OCI-M2 (cell line): Measurements from ENCODE around the gene MOXD1.
"Not testable (repeated sequence)": the region's sequence is repeated elsewhere in the genome, so short reads cannot be mapped to it uniquely, and the experiment has no call there.

Experiments used
- DNase-seq: peaks from one replicate; lab custom pipeline; 2025; ENCODE audit not compliant: unreplicated experiment; lab: John Stamatoyannopoulos, UW

The MOXD1 gene

GRCh38 chr6:132357120-132357519, 44.2 kb downstream of the MOXD1 start:
- no peak for DNase-seq

DNA sequence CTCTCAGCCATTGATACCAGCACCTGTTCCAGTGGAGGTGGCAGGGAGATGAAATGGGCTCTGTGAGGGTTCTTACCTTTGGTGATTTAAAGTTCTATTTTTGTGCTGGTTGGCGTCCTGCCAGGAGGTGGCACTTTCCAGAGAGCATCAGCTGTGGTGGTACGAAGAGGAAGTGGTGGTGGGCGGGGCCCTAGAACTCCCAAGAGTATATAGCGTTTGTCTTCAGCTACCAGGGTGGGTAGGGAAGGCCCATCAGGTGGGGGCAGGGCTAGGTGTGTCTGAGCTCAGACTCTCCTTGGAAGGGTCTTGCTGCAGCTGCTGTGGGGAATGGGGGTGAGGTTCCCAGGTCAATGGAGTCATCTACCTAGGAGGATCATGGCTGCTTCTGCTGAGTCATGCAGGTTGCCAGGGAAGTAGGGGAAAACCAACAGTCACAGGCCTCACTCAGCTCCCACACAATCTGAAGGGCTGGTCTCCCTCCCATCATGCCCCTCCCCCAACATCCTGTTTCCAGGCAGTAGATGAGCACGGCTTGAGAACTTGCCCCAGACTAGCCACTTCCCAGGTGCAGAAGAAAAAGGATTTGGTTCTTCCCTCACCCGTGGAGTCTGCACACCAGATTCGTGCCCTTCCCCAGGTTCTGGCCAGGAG, 46.6 kb downstream of the MOXD1 start:
- no peak for DNase-seq

- not testable (repeated sequence) for DNase-seq
Observed at GRCh38 chr6:132351986-132352385, 49.3 kb downstream of the MOXD1 start.

DNA sequence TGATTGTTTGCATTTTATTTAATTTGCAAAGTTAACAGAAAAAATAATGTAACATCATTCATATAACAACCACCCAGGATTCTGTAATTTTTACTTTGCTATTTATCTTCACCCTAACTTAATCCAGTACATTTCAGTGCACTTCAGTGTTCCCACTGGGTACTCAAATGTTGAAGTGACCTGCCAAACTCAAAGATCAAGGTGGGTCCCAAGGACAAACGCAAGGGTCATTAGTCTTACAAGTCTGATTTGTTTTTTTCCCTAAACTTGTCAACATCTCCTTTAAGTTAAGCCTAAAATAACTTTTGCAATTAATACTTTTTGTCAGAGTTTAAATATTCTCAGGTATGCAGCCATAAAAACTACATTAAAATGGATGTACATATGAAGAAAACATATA, 53.0 kb downstream of the MOXD1 start:
- DNase-seq = no peak

GRCh38 chr6:132344811-132345210, 56.5 kb downstream of the MOXD1 start:
- no peak for DNase-seq

DNA sequence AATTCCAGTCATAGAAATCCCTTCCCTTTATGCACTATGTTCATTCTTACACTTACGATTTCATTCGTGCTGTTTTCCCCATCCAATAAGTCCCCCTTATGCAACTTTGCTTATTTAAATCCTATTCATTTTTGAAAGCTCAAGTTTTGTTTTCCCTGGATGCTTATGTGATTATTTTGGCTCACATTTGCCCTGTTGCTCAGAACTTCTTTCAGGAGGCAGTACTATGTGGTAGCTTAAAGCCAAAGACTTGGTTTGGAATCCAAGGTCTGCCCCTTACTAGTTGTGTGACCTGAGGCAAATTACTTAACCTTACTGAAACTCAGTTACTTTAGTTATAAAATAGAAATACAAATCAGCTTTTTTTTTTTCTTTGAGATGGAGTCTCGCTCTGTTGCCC, 59.6 kb downstream of the MOXD1 start:
- no peak for DNase-seq

- DNase-seq = no peak
Observed at GRCh38 chr6:132334521-132334885, 66.8 kb downstream of the MOXD1 start.

DNA sequence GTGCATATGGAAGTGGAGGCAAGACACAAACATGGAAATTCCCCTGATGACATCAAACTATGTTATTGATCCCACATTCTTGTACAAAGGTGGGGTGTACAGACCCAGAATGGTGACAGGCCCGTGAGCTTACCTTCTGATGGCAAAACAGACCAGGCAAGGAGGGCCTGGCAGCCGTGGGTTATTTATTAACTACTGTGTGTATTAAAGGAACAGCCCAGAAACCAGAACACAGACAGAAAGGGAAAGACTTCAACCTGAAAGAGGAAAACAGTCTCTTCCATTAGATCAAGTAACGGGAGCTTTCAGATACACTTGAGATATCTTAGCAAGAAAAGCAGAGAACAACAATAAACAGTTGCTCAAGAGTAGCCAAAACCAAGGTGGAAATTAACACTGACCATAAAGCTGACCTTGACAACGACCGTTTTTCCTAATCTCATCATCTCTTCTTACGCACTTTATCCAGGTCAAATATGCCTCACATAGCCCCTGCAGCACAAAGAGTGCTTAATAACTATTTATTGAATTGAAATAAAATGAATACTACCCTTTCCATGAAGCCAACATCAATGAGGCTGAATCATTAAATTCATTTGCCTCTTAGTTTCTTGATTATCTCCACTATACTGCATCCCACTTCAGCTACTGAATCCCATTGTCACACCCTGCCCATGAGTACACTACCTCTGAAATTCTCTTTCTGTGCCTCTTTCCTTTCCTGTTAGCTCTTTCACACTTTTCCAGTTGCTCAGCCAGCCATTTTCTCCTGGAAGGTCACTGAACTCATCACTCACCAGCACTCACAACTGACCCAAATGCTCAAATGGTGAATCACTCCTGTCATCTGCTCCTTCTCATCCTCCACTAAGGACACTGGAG, 67.4 kb downstream of the MOXD1 start:
- DNase-seq = no peak

GRCh38 chr6:132330759-132331158, 70.5 kb downstream of the MOXD1 start:
- DNase-seq = no peak

- DNase-seq = no peak
Observed at GRCh38 chr6:132322398-132322797, 78.9 kb downstream of the MOXD1 start.

- no peak for DNase-seq
Observed at GRCh38 chr6:132320007-132320406, 81.3 kb downstream of the MOXD1 start.

- no peak for DNase-seq
Observed at GRCh38 chr6:132316970-132317369, 84.3 kb downstream of the MOXD1 start.

GRCh38 chr6:132314432-132314831, 86.8 kb downstream of the MOXD1 start:
- no peak for DNase-seq

GRCh38 chr6:132310921-132311320, 90.4 kb downstream of the MOXD1 start:
- no peak for DNase-seq

GRCh38 chr6:132310151-132310550, 91.1 kb downstream of the MOXD1 start:
- not testable (repeated sequence) for DNase-seq

DNA sequence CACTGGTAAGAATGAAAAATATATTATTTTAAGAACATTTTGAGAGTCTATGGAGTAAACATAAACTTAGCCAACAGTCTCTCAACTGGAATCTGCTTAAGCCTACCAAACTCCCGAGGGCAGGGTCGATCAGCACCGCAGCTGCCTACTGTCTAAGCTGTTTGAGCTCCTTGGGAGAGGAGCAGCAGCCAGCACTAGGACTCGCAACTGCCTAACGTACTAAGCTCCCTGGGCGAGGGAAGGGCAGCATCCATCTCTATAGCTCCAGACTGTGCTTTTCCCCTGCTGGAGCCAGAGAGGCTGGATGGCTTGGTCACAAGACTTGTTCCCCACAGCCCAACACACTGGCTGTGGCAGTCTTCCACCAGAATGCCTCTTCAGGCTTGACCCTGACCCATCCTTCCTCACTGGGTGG, 96.4 kb downstream of the MOXD1 start:
- DNase-seq = no peak

DNA sequence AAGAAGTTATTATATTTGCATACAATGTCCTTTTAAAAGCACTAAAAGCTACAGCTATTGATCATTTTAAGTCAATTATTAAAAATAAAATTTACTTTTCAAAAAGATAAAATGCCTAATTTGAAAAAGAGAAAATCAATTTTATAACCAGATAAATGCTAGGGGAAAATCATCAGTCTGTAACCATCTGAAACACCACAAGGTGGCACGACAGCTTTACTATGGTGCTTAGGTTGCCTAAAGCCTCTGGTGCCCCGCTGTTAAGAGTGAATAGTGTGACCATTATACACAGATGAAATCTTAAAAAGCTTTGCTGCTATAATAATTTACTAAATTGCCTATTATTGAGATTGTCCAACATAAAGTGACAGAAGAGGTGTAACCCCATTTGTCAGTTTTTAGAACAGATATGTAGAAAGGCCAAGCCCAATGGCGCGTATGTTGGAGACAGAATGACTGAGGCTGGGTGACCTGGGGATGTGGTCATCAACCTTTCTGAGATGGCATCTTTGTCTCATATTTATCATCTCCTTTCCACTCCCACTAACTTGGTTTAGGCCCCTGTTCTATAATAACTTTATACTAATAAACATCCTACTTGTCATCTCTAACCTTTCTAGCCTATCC, 100.8 kb downstream of the MOXD1 start:
- peak; percentile 28 for DNase-seq

GRCh38 chr6:132298344-132298949, 102.8 kb downstream of the MOXD1 start:
- DNase-seq = no peak

GRCh38 chr6:132289756-132290155, 111.5 kb downstream of the MOXD1 start:
- no peak for DNase-seq

GRCh38 chr6:132287101-132287500, 114.2 kb downstream of the MOXD1 start:
- no peak for DNase-seq

GRCh38 chr6:132286298-132287019, 114.8 kb downstream of the MOXD1 start:
- no peak for DNase-seq
